H1 (cell line): ENCODE results near the gene RGS3. TPM values are rescaled to one million over a fixed set of nuclear protein-coding genes. Genes with fewer than 3 reads are reported as not detected.

ENCODE experiments used
- CTCF ChIA-PET: fragments of 300-600 bp; sonication (Branson Sonifier 250); formaldehyde crosslinking; loops from one replicate; lab custom pipeline; 2021; ENCODE audit not compliant: partially characterized antibody; lab: Charles Lee
- POLR2A ChIA-PET: fragments of 300-600 bp; sonication (Branson Sonifier 250); formaldehyde crosslinking; loops from one replicate; lab custom pipeline; 2021; ENCODE audit warnings: inconsistent platforms; ENCODE audit not compliant: partially characterized antibody; lab: Charles Lee
- DNase-seq, 2 experiments: peaks; one replicate each; pipeline versions ENCODE4 v3.0.0 to v3.0.0-alpha.2; 2010 to 2022; ENCODE audit warnings: low spot score in 2 of 2, low read depth in 1 of 2, mixed read lengths in 1 of 2
- FAIRE-seq: peaks from 2 replicates; lab custom pipeline; 2011; peaks lifted over from hg19 to GRCh38; lab: Jason Lieb, UNC
- H2AFZ ChIP-seq: 2 replicates; pipeline ENCODE4 v1.8.1; 2012; ENCODE audit warnings: low read length, inconsistent platforms
- H2AK5ac ChIP-seq: 2 replicates; pipeline ENCODE4 v1.6.1; 2013; ENCODE audit warnings: low read depth, low read length
- H2BK120ac ChIP-seq: replicated peaks from 2 replicates; pipeline ENCODE3; 2013; ENCODE audit warnings: low read depth, low read length, inconsistent platforms
- H2BK12ac ChIP-seq: 2 replicates; pipeline ENCODE4 v1.6.1; 2013; ENCODE audit warnings: low read depth, low read length
- H2BK15ac ChIP-seq: 2 replicates; pipeline ENCODE4 v1.6.1; 2013; ENCODE audit warnings: low read length
- H2BK20ac ChIP-seq: 2 replicates; pipeline ENCODE4 v1.6.1; 2013; ENCODE audit warnings: low read length
- H2BK5ac ChIP-seq: 2 replicates; pipeline ENCODE4 v1.6.1; 2013; ENCODE audit warnings: low read depth, low read length
- H3K14ac ChIP-seq: 2 replicates; pipeline ENCODE4 v1.6.1; 2013; ENCODE audit warnings: inconsistent platforms; ENCODE audit not compliant: insufficient read length
- H3K18ac ChIP-seq: 2 replicates; pipeline ENCODE4 v1.6.1; 2013; ENCODE audit warnings: low read length; ENCODE audit errors: extremely low read depth
- H3K23ac ChIP-seq: 2 replicates; pipeline ENCODE4 v1.6.1; 2013; ENCODE audit warnings: inconsistent platforms; ENCODE audit not compliant: insufficient read length
- H3K23me2 ChIP-seq: 2 replicates; pipeline ENCODE4 v1.6.1; 2013; ENCODE audit warnings: low read depth, low read length
- H3K27ac ChIP-seq: 2 replicates; pipeline ENCODE4 v1.6.1; 2011; ENCODE audit warnings: low read depth, low read length, inconsistent platforms
- H3K27me3 ChIP-seq, 4 experiments: replicated peaks in 1 of 4; 1 replicate in 1 of 4; 2 replicates in 3 of 4; pipeline versions ENCODE4 v1.6.1 to v1.8.1; 2011 to 2013; ENCODE audit warnings: low read length in 3 of 4, mild to moderate bottlenecking in 3 of 4, inconsistent platforms in 2 of 4, mixed read lengths in 2 of 4, moderate library complexity in 1 of 4; ENCODE audit not compliant: control insufficient read depth in 3 of 4, insufficient read depth in 3 of 4; ENCODE audit errors: extremely low read depth in 1 of 4
- H3K36me3 ChIP-seq, 4 experiments: 2 replicates each; pipeline versions ENCODE4 v1.6.1 to v1.8.1; 2011 to 2013; ENCODE audit warnings: mild to moderate bottlenecking in 4 of 4, low read length in 3 of 4, moderate library complexity in 2 of 4, control low read depth in 1 of 4, inconsistent platforms in 1 of 4; ENCODE audit not compliant: insufficient read depth in 4 of 4, control insufficient read depth in 2 of 4
- H3K4ac ChIP-seq: replicated peaks from 2 replicates; pipeline ENCODE3; 2013; ENCODE audit warnings: low read length, low read depth, mixed read lengths, inconsistent platforms; ENCODE audit not compliant: insufficient read length
- H3K4me1 ChIP-seq, 4 experiments: replicated peaks in 1 of 4; 1 replicate in 1 of 4; 2 replicates in 3 of 4; pipeline versions ENCODE4 v1.6.1 to v1.8.1; 2011 to 2013; ENCODE audit warnings: low read length in 3 of 4, inconsistent platforms in 2 of 4, mixed read lengths in 1 of 4; ENCODE audit not compliant: insufficient read depth in 4 of 4, control insufficient read depth in 3 of 4
- H3K4me2 ChIP-seq, 2 experiments: 2 replicates each; pipeline versions ENCODE4 v1.6.1 to v1.8.1; 2011 to 2013; ENCODE audit warnings: low read depth in 2 of 2, low read length in 2 of 2, control low read depth in 1 of 2, inconsistent platforms in 1 of 2, mild to moderate bottlenecking in 1 of 2; ENCODE audit not compliant: insufficient read depth in 1 of 2
- H3K4me3 ChIP-seq, 4 experiments: fragments of 200-600, 300-600 bp in 1 of 4; sonication (generic), shearing (Covaris generic), sonication (Bioruptor Twin) in 1 of 4; 2 replicates each; pipeline versions ENCODE4 v1.5.1 to v1.8.1; 2011 to 2016; ENCODE audit warnings: low read length in 4 of 4, low read depth in 3 of 4, control low read depth in 2 of 4, inconsistent platforms in 2 of 4, mild to moderate bottlenecking in 2 of 4, mixed read lengths in 1 of 4, moderate library complexity in 1 of 4; ENCODE audit not compliant: insufficient read depth in 2 of 4; ENCODE audit errors: extremely low read depth in 1 of 4
- H3K56ac ChIP-seq: replicated peaks from 2 replicates; pipeline ENCODE3; 2013; ENCODE audit warnings: low read depth, mild to moderate bottlenecking, mixed read lengths, low read length, inconsistent platforms; ENCODE audit not compliant: insufficient read length
- H3K79me1 ChIP-seq: 2 replicates; pipeline ENCODE4 v1.6.1; 2013; ENCODE audit warnings: low read depth, low read length, control low read depth
- H3K79me2 ChIP-seq, 2 experiments: 2 replicates each; pipeline versions ENCODE4 v1.6.1 to v1.8.1; 2012 to 2013; ENCODE audit warnings: low read length in 2 of 2, mild to moderate bottlenecking in 2 of 2, inconsistent platforms in 1 of 2; ENCODE audit not compliant: insufficient read depth in 2 of 2, control insufficient read depth in 1 of 2
- H3K9ac ChIP-seq, 4 experiments: replicated peaks in 1 of 4; 1 replicate in 1 of 4; 2 replicates in 3 of 4; pipeline versions ENCODE4 v1.6.1 to v1.8.1; 2011 to 2013; ENCODE audit warnings: low read depth in 3 of 4, low read length in 3 of 4, control low read depth in 2 of 4, mild to moderate bottlenecking in 2 of 4, moderate library complexity in 2 of 4, inconsistent platforms in 1 of 4; ENCODE audit errors: extremely low read depth in 1 of 4
- H3K9me3 ChIP-seq, 2 experiments: 2 replicates each; pipeline versions ENCODE4 v1.6.1 to v1.8.1; 2012 to 2013; ENCODE audit warnings: mild to moderate bottlenecking in 2 of 2, moderate library complexity in 2 of 2, control low read depth in 1 of 2, inconsistent platforms in 1 of 2, low read depth in 1 of 2, low read length in 1 of 2, mixed read lengths in 1 of 2; ENCODE audit not compliant: insufficient read depth in 2 of 2
- H4K20me1 ChIP-seq, 2 experiments: replicated peaks in 1 of 2; 2 replicates each; pipeline versions ENCODE3 to v1.8.1; 2011 to 2013; ENCODE audit warnings: inconsistent platforms in 2 of 2, low read length in 2 of 2, mild to moderate bottlenecking in 1 of 2; ENCODE audit not compliant: insufficient read depth in 2 of 2, control insufficient read depth in 1 of 2
- H4K5ac ChIP-seq: 2 replicates; pipeline ENCODE4 v1.6.1; 2013; ENCODE audit warnings: low read length, low read depth, mixed read lengths, inconsistent platforms; ENCODE audit not compliant: insufficient read length
- H4K8ac ChIP-seq: 2 replicates; pipeline ENCODE4 v1.8.0; 2013; ENCODE audit warnings: mild to moderate bottlenecking, moderate library complexity, low read length, inconsistent platforms; ENCODE audit not compliant: insufficient read depth; ENCODE audit errors: extremely low read depth
- H4K91ac ChIP-seq: replicated peaks from 2 replicates; pipeline ENCODE3; 2013; ENCODE audit warnings: low read length, mixed read lengths, inconsistent platforms; ENCODE audit not compliant: insufficient read length
- ATF2 ChIP-seq: IDR thresholded peaks from 2 replicates; pipeline ENCODE4 v1.6.1; 2012; ENCODE audit warnings: low read length, inconsistent platforms
- CTCF ChIP-seq, 3 experiments: IDR thresholded peaks; 1 replicate in 2 of 3; 2 replicates in 1 of 3; pipeline versions ENCODE4 v1.5.1 to v1.6.1; 2011; ENCODE audit warnings: low read length in 3 of 3, mild to moderate bottlenecking in 3 of 3, inconsistent platforms in 2 of 3, low read depth in 1 of 3, moderate library complexity in 1 of 3; ENCODE audit not compliant: insufficient read depth in 1 of 3; ENCODE audit errors: control extremely low read depth in 1 of 3
- FOSL1 ChIP-seq: IDR thresholded peaks from 2 replicates; pipeline ENCODE4 v1.6.1; 2011; ENCODE audit warnings: mild to moderate bottlenecking, low read depth, low read length, moderate library complexity; ENCODE audit not compliant: insufficient read depth
- HDAC2 ChIP-seq, 2 experiments: fragments of 300-600 bp in 1 of 2; sonication (generic) in 1 of 2; IDR thresholded peaks; 2 replicates each; pipeline ENCODE4 v1.6.1; 2011 to 2012; ENCODE audit warnings: low read depth in 2 of 2, low read length in 2 of 2, mild to moderate bottlenecking in 2 of 2, moderate library complexity in 2 of 2, borderline replicate concordance in 1 of 2, inconsistent platforms in 1 of 2
- KDM5A ChIP-seq: fragments of 200-600 bp; IDR thresholded peaks from 2 replicates; pipeline ENCODE4 v1.7.1; 2012; ENCODE audit warnings: mild to moderate bottlenecking, low read length, inconsistent platforms, mixed read lengths
- POLR2AphosphoS5 ChIP-seq: IDR thresholded peaks from 2 replicates; pipeline ENCODE4 v1.6.1; 2011; ENCODE audit warnings: low read depth, low read length
- POU5F1 ChIP-seq: IDR thresholded peaks from 2 replicates; pipeline ENCODE4 v1.6.1; 2011; ENCODE audit warnings: low read depth, mild to moderate bottlenecking, low read length, moderate library complexity
- SUZ12 ChIP-seq: fragments of 200-600 bp; sonication (generic); IDR thresholded peaks from 2 replicates; pipeline ENCODE4 v1.6.1; 2012; ENCODE audit warnings: mild to moderate bottlenecking, inconsistent platforms, low read length, moderate library complexity, mixed read lengths
- TBP ChIP-seq: IDR thresholded peaks from 2 replicates; pipeline ENCODE4 v1.6.1; 2011; ENCODE audit warnings: low read depth, low read length, improper control_type of control experiment
- TCF12 ChIP-seq: IDR thresholded peaks from 2 replicates; pipeline ENCODE4 v1.6.1; 2011; ENCODE audit warnings: low read depth, mild to moderate bottlenecking, low read length
- WGBS, 2 experiments: shearing (Covaris generic) in 1 of 2; methylation state at CpG; one replicate each; pipeline versions ENCODE4 v1.1.6 to v1.1.7; 2013 to 2015; ENCODE audit warnings: low lambda C conversion rate in 2 of 2, mixed read lengths in 2 of 2, inconsistent platforms in 1 of 2, low coverage in 1 of 2, missing lambda C conversion rate in 1 of 2; ENCODE audit not compliant: insufficient replicate concordance in 2 of 2, insufficient coverage in 1 of 2, insufficient read length in 1 of 2; ENCODE audit errors: extremely low coverage in 1 of 2, missing lambda C conversion rate in 1 of 2; 5-methylcytosine and 5-hydroxymethylcytosine counted together
- polyA plus RNA-seq, 7 experiments: library from polyadenylated mRNA; depleted of rRNA in 3 of 7; stranded (reverse) in 5 of 7; unstranded in 2 of 7; fragments of >200 nt in 5 of 7; fragments of 200-250 nt in 2 of 7; gene quantifications; 1 replicate in 5 of 7; 2 replicates in 1 of 7; 4 replicates in 1 of 7; pipeline versions ENCODE4 v1.2.1 to v1.2.3, GENCODE V29; 2011 to 2013; ENCODE audit warnings: missing spikeins in 2 of 7, mixed read lengths in 2 of 7
- total RNA-seq: library from RNA; stranded (reverse); fragmentation: NEBNext Ultra II Directional; extraction: Animal tissue kit (Norgen Biotek cat#: 25700); gene quantifications from 2 replicates; pipeline ENCODE4 v1.2.1, GENCODE V29; 2021

Gene RGS3
- total and polyA plus RNA-seq, 2 of the 8 experiments (the other 6 are each of a cell fraction or from before 2014, with no cell fraction given): 12.6 to 18.2 TPM

- Histone ChIP-seq H3K23ac (no peak overlapping the region), H3K79me2 (no peaks in the 10 kb centered on the region), H3K4me2 (no peak overlapping the region), H3K79me1 (no peaks in the 10 kb centered on the region), H3K14ac (no peak overlapping the region), H3K9ac (no peak overlapping the region), H2AK5ac (no peak overlapping the region), H3K4me3 (no peak overlapping the region), H3K18ac (no peak overlapping the region), H2BK20ac (no peak overlapping the region), H3K4ac (no peak overlapping the region), H4K20me1 (no peaks in the 10 kb centered on the region), H3K4me1 (peaks cover 0 to 2% (median 0%) of the 10 kb centered on the region in 4 experiments; a peak in 1 of 7 replicates), H4K8ac (no peak overlapping the region), H4K91ac (no peak overlapping the region), H3K36me3 (no peaks in the 10 kb centered on the region), H3K23me2 (no peaks in the 10 kb centered on the region), H2BK120ac (no peak overlapping the region), H3K9me3 (no peaks in the 10 kb centered on the region), H2BK15ac (no peak overlapping the region), H3K27ac (no peak overlapping the region), H2BK5ac (no peak overlapping the region), H2BK12ac (no peak overlapping the region), H3K27me3 (no peaks in the 10 kb centered on the region), H4K5ac (no peak overlapping the region), H2AFZ (no peak overlapping the region)
- POLR2A ChIA-PET: no interaction called here
- FAIRE-seq (no peak), DNase-seq (no peak)
- CTCF ChIA-PET: interaction anchor here (0.7 to 10.2 kb wide), 9 partner anchors 8 to 131 kb away, joined by 3 to 67 read pairs (median 4); no protein-coding TSS in a partner anchor
- WGBS, 2 experiments: 83% methylated on average over 8 of the region's 8 CpGs; no CpG with 5 or more reads in 1 of the 2 experiments
- no peak for TF ChIP-seq CTCF (IDR thresholded peaks at IDR 0.05; ENCODE audit: control extremely low read depth in 1 of 3, insufficient read depth in 1 of 3, low read depth in 1 of 3, low read length in 3 of 3)
- no peak for TF ChIP-seq POLR2AphosphoS5
- TF ChIP-seq HDAC2 (IDR thresholded peaks at IDR 0.05; ENCODE audit: borderline replicate concordance in 1 of 2, low read depth in 2 of 2, low read length in 2 of 2): no peak
- no peak for TF ChIP-seq KDM5A
- no peak for TF ChIP-seq POU5F1
- TF ChIP-seq TBP: no peak
- no peak for TF ChIP-seq ATF2
- TF ChIP-seq FOSL1: no peak
- no peak for TF ChIP-seq SUZ12
- no peak for TF ChIP-seq TCF12
- TF ChIP-seq, all 59 proteins: peak for 0
- no peak overlapping the region for H3K56ac ChIP-seq
These were observed 62.3 kb downstream of the RGS3 start for GRCh38 chr9:113525831-113526230.
